ENCODE measurements around the gene PPP4R2. TPM values are rescaled to one million over a fixed set of nuclear protein-coding genes. Genes with fewer than 3 reads are reported as not detected.
A peak's percentile ranks its signal among the peaks of the same experiment; 100 is the strongest.

PPP4R2 gene
- total RNA-seq, 1 donor from 2014 or later: 137 TPM

- DNase-seq (ENCODE audit: low spot score in 2 of 2) (peak; percentile 70 to 88), FAIRE-seq (peak; percentile 70)
These were observed 104.3 kb downstream of the PPP4R2 start for GRCh38 chr3:73100741-73101559.

- DNase-seq (ENCODE audit: low spot score in 2 of 2): no peak
These were observed 105.3 kb downstream of the PPP4R2 start for GRCh38 chr3:73101881-73102280.

GRCh38 chr3:73107215-73107614 is 110.6 kb downstream of the PPP4R2 start:
- no peak for FAIRE-seq

More at GRCh38 chr3:73101881-73102280, 105.3 kb downstream of the PPP4R2 start:
- no peak for FAIRE-seq

GRCh38 chr3:73107676-73108187 is 111.1 kb downstream of the PPP4R2 start:
- no peak for DNase-seq (ENCODE audit: low spot score in 2 of 2)
- no peak for FAIRE-seq

More at GRCh38 chr3:73107215-73107614, 110.6 kb downstream of the PPP4R2 start:
- DNase-seq (ENCODE audit: low spot score in 2 of 2): no peak

- no peak for DNase-seq (ENCODE audit: low spot score in 2 of 2)
- FAIRE-seq: no peak
These were observed 112.1 kb downstream of the PPP4R2 start for GRCh38 chr3:73108750-73109149.

- DNase-seq (ENCODE audit: low spot score in 2 of 2) (no peak), FAIRE-seq (peak; percentile 95)
These were observed 113.9 kb downstream of the PPP4R2 start for GRCh38 chr3:73110530-73110929.

- FAIRE-seq: no peak
- no peak for DNase-seq (ENCODE audit: low spot score in 2 of 2)
These were observed 118.1 kb downstream of the PPP4R2 start for GRCh38 chr3:73114711-73115110.

- DNase-seq (ENCODE audit: low spot score in 2 of 2) (no peak), FAIRE-seq (no peak)
These were observed 119.2 kb downstream of the PPP4R2 start for GRCh38 chr3:73115806-73116205.

Small RNA genes within 50 kb of the gene (small RNA-seq; reads per million reads assigned to genes)
- 1.5 reads per million, percentile 76 among the genes with 10 or more reads in this experiment for gene RNU2-64P
- not detected for gene RNU6-557P
- not detected for gene RNU7-19P

Other genes with a start within 250 kb of the PPP4R2 start
- 15.9 TPM for gene SHQ1, start 148.4 kb upstream of the PPP4R2 start, total RNA-seq
- gene GXYLT2, start 108.8 kb upstream of the PPP4R2 start, total RNA-seq: 2.4 TPM
- gene EBLN2, start 64.8 kb downstream of the PPP4R2 start, total RNA-seq: 3.7 TPM